Upper lobe of left lung (tissue), 4 donors: ENCODE results near the gene KLF15.

ENCODE experiments used
- EP300 ChIP-seq, 4 donors: sonication (generic); formaldehyde crosslinking; IDR thresholded peaks; one replicate each; pipeline ENCODE4 v1.5.1; 2017; ENCODE audit warnings: antibody characterized with exemption in 4 of 4, control low read depth in 2 of 4
- POLR2A ChIP-seq, 4 donors: fragments of 450-650 bp; IDR thresholded peaks; one replicate each; pipeline ENCODE4 v1.5.1; 2016 to 2017; ENCODE audit warnings: antibody characterized with exemption in 4 of 4, mild to moderate bottlenecking in 2 of 4
- POLR2AphosphoS5 ChIP-seq, 2 donors: sonication (generic); formaldehyde crosslinking; IDR thresholded peaks; one replicate each; pipeline ENCODE4 v1.5.1; 2017; ENCODE audit warnings: antibody characterized with exemption in 2 of 2
- TF ChIP-seq, protein P1 (sequence below), 6 experiments: fragments of 450-650 bp in 4 of 6; fragments of 200-600 bp in 2 of 6; sonication (generic) in 2 of 6; IDR thresholded peaks; one replicate each; pipeline ENCODE4 v1.5.1; 2016 to 2019; ENCODE audit warnings: antibody characterized with exemption in 6 of 6

DNA sequence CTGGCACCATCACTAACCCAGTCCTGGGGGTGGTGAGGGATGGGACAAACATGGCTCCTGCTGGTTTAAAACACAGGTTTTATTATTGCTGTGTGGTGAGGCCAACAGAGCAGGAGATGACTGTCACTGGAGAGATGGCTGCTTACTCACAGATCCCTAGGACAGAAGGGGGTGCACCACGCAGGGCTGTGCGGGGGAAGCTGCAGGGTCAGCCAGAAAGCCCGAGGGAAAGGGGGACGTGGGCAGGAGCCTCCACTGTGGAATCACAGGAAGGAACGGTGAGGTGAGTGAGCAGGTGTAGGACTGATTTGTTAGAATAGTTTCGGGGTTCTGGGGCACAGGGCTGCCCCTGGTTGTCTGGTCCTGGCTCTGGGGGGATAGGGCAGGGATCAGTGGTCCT lies 45.0 kb upstream of the KLF15 start:
- TF ChIP-seq POLR2AphosphoS5 (IDR thresholded peaks at IDR 0.05) (no peak), POLR2A (IDR thresholded peaks at IDR 0.05) (no peak), EP300 (IDR thresholded peaks at IDR 0.05) (no peak)
- TF ChIP-seq, protein P1, sequence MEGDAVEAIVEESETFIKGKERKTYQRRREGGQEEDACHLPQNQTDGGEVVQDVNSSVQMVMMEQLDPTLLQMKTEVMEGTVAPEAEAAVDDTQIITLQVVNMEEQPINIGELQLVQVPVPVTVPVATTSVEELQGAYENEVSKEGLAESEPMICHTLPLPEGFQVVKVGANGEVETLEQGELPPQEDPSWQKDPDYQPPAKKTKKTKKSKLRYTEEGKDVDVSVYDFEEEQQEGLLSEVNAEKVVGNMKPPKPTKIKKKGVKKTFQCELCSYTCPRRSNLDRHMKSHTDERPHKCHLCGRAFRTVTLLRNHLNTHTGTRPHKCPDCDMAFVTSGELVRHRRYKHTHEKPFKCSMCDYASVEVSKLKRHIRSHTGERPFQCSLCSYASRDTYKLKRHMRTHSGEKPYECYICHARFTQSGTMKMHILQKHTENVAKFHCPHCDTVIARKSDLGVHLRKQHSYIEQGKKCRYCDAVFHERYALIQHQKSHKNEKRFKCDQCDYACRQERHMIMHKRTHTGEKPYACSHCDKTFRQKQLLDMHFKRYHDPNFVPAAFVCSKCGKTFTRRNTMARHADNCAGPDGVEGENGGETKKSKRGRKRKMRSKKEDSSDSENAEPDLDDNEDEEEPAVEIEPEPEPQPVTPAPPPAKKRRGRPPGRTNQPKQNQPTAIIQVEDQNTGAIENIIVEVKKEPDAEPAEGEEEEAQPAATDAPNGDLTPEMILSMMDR (IDR thresholded peaks at IDR 0.05), result no peak
